Panc1 (cell line): ENCODE measurements around the gene NRG2.

Experiments
- POLR2AphosphoS5 ChIP-seq: IDR thresholded peaks from 2 replicates; pipeline ENCODE4 v1.6.1; 2012; ENCODE audit warnings: mild to moderate bottlenecking, low read depth, low read length, moderate library complexity
- TF ChIP-seq, protein P1 (sequence below): fragments of 450-650 bp; IDR thresholded peaks from 2 replicates; pipeline ENCODE4 v1.5.1; 2017; ENCODE audit warnings: mild to moderate bottlenecking
- TF ChIP-seq, protein P2 (sequence below), 2 experiments: IDR thresholded peaks; 2 replicates each; pipeline ENCODE4 v1.6.1; 2011 to 2012; ENCODE audit warnings: low read depth in 2 of 2, control low read depth in 1 of 2, low read length in 1 of 2, mild to moderate bottlenecking in 1 of 2, moderate library complexity in 1 of 2; ENCODE audit not compliant: insufficient read depth in 1 of 2

DNA sequence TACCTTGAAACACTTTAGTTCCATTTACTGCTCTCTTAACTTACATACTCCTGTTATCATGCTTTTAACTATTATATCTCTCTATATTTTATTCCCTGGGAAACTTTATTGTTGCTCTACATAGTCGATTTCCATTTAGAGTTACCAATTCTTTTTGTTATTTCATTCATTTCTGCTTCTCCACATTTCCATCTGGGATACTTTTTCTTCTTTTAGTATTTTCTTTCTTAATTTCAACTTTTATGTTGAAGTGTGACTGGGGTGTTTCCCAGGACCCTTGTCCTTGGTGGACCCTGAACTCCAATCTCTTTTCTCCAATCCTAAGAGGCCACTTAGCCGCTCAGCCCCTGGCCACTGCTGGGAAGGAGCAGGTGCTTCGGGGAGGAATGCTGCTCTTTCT, 211.5 kb downstream of the NRG2 start:
- TF ChIP-seq, protein P1, sequence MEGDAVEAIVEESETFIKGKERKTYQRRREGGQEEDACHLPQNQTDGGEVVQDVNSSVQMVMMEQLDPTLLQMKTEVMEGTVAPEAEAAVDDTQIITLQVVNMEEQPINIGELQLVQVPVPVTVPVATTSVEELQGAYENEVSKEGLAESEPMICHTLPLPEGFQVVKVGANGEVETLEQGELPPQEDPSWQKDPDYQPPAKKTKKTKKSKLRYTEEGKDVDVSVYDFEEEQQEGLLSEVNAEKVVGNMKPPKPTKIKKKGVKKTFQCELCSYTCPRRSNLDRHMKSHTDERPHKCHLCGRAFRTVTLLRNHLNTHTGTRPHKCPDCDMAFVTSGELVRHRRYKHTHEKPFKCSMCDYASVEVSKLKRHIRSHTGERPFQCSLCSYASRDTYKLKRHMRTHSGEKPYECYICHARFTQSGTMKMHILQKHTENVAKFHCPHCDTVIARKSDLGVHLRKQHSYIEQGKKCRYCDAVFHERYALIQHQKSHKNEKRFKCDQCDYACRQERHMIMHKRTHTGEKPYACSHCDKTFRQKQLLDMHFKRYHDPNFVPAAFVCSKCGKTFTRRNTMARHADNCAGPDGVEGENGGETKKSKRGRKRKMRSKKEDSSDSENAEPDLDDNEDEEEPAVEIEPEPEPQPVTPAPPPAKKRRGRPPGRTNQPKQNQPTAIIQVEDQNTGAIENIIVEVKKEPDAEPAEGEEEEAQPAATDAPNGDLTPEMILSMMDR = no peak
- no peak for TF ChIP-seq POLR2AphosphoS5
- TF ChIP-seq, protein P2, sequence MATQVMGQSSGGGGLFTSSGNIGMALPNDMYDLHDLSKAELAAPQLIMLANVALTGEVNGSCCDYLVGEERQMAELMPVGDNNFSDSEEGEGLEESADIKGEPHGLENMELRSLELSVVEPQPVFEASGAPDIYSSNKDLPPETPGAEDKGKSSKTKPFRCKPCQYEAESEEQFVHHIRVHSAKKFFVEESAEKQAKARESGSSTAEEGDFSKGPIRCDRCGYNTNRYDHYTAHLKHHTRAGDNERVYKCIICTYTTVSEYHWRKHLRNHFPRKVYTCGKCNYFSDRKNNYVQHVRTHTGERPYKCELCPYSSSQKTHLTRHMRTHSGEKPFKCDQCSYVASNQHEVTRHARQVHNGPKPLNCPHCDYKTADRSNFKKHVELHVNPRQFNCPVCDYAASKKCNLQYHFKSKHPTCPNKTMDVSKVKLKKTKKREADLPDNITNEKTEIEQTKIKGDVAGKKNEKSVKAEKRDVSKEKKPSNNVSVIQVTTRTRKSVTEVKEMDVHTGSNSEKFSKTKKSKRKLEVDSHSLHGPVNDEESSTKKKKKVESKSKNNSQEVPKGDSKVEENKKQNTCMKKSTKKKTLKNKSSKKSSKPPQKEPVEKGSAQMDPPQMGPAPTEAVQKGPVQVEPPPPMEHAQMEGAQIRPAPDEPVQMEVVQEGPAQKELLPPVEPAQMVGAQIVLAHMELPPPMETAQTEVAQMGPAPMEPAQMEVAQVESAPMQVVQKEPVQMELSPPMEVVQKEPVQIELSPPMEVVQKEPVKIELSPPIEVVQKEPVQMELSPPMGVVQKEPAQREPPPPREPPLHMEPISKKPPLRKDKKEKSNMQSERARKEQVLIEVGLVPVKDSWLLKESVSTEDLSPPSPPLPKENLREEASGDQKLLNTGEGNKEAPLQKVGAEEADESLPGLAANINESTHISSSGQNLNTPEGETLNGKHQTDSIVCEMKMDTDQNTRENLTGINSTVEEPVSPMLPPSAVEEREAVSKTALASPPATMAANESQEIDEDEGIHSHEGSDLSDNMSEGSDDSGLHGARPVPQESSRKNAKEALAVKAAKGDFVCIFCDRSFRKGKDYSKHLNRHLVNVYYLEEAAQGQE (IDR thresholded peaks at IDR 0.05; ENCODE audit: insufficient read depth in 1 of 2, low read depth in 2 of 2, low read length in 1 of 2) = no peak
